ENCODE measurements around the gene MYO1G. TPM values are rescaled to one million over a fixed set of nuclear protein-coding genes. Genes with fewer than 3 reads are reported as not detected.
A peak's percentile ranks its signal among the peaks of the same experiment; 100 is the strongest.

MYO1G gene
- total RNA-seq, 2 donors from 2014 or later, result 0.78 to 2.2 TPM

DNA sequence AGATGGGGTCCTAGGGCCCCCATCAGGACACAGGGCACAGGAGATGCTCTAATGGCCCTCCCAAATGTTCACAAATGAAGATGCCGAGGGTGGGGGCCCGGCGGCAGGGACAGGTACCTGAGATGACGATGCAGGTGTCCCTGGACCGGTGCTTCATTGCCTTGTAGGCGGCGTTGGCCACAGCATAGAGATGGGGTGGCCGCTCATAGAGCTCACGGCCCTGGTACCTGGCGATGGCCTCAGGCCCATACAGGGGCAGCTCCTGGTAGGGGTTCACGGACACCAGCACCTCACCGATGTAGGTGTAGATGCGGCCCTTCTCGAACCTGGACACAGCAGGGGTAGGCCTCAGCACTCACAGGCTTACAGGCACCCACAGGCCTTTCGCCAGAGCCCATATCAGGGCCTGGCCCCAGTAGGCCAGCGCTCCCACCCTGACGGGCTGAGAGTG is 2.0 kb downstream of the MYO1G start:
- TF ChIP-seq, protein P1, sequence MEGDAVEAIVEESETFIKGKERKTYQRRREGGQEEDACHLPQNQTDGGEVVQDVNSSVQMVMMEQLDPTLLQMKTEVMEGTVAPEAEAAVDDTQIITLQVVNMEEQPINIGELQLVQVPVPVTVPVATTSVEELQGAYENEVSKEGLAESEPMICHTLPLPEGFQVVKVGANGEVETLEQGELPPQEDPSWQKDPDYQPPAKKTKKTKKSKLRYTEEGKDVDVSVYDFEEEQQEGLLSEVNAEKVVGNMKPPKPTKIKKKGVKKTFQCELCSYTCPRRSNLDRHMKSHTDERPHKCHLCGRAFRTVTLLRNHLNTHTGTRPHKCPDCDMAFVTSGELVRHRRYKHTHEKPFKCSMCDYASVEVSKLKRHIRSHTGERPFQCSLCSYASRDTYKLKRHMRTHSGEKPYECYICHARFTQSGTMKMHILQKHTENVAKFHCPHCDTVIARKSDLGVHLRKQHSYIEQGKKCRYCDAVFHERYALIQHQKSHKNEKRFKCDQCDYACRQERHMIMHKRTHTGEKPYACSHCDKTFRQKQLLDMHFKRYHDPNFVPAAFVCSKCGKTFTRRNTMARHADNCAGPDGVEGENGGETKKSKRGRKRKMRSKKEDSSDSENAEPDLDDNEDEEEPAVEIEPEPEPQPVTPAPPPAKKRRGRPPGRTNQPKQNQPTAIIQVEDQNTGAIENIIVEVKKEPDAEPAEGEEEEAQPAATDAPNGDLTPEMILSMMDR (IDR thresholded peaks at IDR 0.05), result no peak
- no peaks in the 10 kb centered on the region for H3K27me3 ChIP-seq
- H3K4me1 ChIP-seq, result peaks cover 0 to 6% of the 10 kb centered on the region in 2 donors
- no peak for DNase-seq (ENCODE audit: low spot score)
- H3K36me3 ChIP-seq, result peaks cover 3% of the 10 kb centered on the region
- no peaks in the 10 kb centered on the region for H3K9me3 ChIP-seq
- H3K4me3 ChIP-seq, result no peak overlapping the region
- no peak overlapping the region for H3K27ac ChIP-seq

DNA sequence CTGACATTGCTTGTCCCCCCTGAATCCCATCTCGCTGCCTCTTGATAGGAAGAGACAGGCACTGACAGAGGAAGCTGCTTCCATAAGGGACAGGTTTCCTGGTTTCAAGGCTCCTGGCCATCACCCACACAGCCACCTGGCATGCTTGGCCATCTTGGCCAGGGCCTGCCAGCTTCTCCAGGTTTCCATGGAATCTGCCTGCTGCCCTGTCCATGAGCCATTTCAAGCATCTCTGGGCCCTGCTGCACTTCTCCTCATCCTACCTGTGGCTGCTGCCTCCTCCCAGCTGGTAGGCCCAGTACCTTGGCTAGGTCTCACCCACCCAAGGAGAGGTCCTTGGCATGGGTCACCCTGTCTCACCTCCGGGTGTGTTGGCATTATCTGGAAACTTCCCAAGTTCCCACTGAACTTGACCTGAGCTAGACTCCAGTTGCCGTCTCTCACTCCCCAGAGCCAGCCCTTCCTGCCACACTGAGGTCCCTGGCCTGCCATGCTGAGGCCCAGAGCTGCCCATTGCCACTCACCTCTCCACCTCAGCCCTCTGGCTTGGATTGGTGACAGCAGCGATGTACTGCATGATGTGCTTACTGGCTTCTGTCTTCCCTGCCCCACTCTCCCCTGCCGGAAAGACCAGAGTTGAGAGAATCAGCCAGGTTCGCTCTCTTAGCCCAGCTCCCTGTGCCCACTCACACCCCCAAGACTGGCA is 2.6 kb downstream of the MYO1G start:
- no peak overlapping the region for H3K4me3 ChIP-seq
- H3K36me3 ChIP-seq, result no peaks in the 10 kb centered on the region
- H3K27me3 ChIP-seq, result no peaks in the 10 kb centered on the region
- H3K9me3 ChIP-seq, result no peaks in the 10 kb centered on the region
- no peak overlapping the region for H3K27ac ChIP-seq
- TF ChIP-seq, protein P1 (IDR thresholded peaks at IDR 0.05), result no peak
- DNase-seq (ENCODE audit: low spot score), result no peak
- H3K4me1 ChIP-seq, result peaks cover 0 to 6% of the 10 kb centered on the region in 2 donors

DNA sequence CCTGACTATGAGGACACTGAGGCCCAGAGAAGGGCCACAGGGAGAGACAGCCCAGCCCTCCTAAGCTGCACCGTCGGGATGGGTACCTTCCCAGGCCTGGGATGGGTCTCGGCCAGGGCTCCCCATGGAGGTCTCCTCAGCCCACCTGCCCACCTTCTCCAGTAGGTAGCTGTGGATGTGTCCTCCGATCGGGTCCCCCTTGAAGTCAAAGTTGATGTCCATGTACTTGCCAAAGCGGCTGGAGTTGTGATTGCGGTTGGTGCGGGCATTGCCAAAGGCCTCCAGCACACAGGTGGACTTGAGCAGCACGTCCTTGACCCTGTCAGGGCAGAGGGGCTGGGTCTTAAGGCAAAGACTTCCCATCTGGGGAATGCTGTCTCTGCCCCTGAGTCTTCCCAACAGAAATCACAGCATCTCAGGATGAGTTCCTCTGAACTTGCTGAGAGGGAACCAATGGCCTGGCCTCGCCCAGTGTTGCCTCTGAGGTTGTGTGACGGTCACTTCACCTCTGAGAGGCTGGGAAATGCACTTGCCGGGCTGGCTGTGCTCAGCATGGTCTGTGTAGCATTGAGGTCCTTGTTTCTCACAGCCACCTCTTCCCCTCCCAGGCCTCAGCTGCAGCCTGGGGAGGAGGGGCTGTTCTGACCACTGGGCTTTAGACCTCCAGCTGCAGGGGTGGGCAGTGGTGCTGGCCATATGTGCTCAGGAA is 3.3 kb downstream of the MYO1G start:
- H3K4me3 ChIP-seq, result no peak overlapping the region
- TF ChIP-seq, protein P1 (IDR thresholded peaks at IDR 0.05), result no peak
- no peaks in the 10 kb centered on the region for H3K36me3 ChIP-seq
- no peak for DNase-seq (ENCODE audit: low spot score)
- H3K27ac ChIP-seq, result no peak overlapping the region
- H3K9me3 ChIP-seq, result no peaks in the 10 kb centered on the region
- H3K27me3 ChIP-seq, result no peaks in the 10 kb centered on the region
- peaks cover 0 to 6% of the 10 kb centered on the region in 2 donors for H3K4me1 ChIP-seq

DNA sequence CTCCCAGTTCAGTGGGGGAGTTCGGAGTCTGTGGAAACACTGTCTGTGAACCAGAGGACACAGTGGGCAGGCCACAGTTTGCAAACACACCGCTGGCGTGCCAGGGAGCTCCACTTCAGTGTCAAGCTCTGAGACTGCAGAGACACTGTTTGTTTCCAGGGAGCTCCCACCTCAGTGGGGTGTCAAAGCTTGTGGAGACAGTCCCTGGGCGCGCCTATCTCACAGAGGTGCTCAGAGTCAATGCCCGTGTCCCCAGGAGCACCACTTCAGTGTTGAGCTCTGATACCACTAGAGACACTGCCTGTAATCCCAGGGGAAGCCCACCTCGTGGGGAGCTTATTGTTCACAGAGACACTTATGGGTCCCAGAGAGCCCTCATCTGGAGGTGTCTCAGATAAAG is 4.3 kb downstream of the MYO1G start:
- TF ChIP-seq, protein P1 (IDR thresholded peaks at IDR 0.05), result no peak
- DNase-seq (ENCODE audit: low spot score), result no peak
- Histone ChIP-seq H3K4me1 (no peaks in the 10 kb centered on the region), H3K36me3 (no peaks in the 10 kb centered on the region), H3K27ac (no peak overlapping the region), H3K4me3 (no peak overlapping the region), H3K9me3 (no peaks in the 10 kb centered on the region), H3K27me3 (no peaks in the 10 kb centered on the region)

DNA sequence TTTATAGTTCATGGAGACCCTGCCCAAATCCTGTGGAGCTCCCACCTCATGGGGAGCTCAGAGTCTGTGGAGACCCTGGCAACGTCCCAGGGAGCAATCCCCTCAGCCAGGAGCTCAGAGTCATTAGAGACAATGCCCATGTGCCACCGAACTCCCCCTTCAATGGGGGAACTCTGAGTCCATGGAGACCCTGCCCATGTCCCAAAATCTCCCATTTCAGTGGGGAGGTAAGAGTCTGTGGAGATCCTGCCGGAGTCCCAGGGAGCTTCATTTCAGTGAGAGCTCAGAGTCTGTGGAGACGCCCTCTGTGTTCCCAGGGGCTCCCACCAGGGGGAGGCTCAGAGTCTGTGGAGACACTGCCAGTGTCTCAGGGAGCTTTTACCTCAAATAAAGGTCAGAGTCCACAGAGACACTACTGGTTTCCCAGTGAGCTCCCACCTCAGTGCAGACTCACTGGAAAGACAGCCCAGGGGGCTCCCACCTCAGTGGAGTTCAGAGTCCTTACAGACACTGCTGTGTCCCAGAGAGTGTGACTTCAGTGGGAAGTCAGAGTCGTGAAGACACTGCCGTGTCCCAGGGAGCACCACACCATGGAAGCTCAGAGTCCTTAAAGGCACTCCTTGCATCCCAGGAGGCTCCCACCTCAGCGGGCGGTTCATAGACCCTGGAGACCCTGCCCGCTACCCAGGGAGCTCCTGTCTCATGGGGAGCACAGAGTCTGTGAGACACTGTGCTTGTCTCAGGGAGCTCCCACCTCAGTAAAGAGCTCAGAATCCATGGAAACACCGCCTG is 5.0 kb downstream of the MYO1G start:
- H3K27ac ChIP-seq, result no peak overlapping the region
- H3K4me3 ChIP-seq, result no peak overlapping the region
- H3K27me3 ChIP-seq, result no peaks in the 10 kb centered on the region
- TF ChIP-seq, protein P1 (IDR thresholded peaks at IDR 0.05), result peak; percentile 46 to 68
- H3K9me3 ChIP-seq, result no peaks in the 10 kb centered on the region
- no peak for DNase-seq (ENCODE audit: low spot score)
- H3K4me1 ChIP-seq, result no peaks in the 10 kb centered on the region
- no peaks in the 10 kb centered on the region for H3K36me3 ChIP-seq

Data from right atrium auricular region (tissue), 2 donors.